HTR-8/SVneo (cell line): ENCODE results near the gene GAS2L2.

Source experiments
- DNase-seq: peaks from one replicate; pipeline ENCODE4 v3.0.0; 2011; ENCODE audit warnings: low spot score, mixed read lengths; ENCODE audit not compliant: insufficient read length
- FAIRE-seq: peaks from 2 replicates; lab custom pipeline; 2011; peaks lifted over from hg19 to GRCh38; lab: Jason Lieb, UNC

The GAS2L2 gene

DNA sequence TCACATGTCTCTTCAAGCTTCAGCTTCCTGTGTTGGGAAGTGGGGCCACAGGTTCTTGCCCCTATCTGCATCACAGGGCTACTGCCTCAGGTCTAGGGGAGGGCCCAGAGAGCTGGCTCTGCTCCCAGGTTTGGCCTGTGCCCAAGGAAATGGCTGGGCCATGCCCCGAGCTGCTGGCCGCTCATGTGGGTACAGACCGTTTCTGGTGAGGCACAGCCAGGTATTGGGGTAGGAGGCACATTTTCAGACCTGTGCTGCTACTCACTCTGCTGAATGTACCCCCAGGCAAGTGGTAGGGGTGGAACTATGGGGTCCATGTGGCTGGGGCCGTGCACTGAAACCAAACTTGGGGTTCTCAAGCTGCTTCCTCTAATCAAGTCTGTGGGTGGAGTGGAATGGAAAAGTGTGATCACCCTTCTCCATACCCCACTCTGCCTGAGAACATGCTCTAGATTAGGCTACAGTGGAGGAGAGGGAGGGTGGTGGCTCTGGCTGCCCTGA is 4.6 kb downstream of the GAS2L2 start:
- FAIRE-seq = no peak
- DNase-seq = no peak

DNA sequence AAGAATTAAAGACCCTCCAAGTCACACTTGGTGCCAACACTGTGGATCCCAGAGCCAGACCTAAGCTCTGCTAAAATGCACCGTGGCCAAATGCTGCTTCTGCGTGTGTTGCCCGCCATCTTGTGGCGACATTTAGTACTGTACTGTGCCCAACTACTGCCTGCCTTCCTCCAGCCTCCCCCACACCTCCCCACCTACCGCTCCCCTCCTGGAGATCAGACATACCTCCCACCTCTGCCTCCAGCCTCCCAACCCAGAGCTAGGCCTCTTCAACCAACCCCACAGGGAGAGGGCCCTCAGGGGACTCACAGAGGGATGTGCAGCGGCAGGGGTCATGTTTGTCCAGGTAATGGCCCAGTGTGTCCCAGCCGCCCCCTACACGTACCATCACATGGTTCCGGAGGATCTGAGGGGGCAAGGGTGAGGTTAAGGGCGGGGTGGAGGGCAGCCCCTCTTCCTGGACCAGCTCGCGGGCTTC is 5.5 kb downstream of the GAS2L2 start:
- FAIRE-seq (no peak), DNase-seq (peak; percentile 89)

- FAIRE-seq (no peak), DNase-seq (no peak)
Measured at GRCh38 chr17:35745749-35746320, 7.2 kb downstream of the GAS2L2 start.

DNA sequence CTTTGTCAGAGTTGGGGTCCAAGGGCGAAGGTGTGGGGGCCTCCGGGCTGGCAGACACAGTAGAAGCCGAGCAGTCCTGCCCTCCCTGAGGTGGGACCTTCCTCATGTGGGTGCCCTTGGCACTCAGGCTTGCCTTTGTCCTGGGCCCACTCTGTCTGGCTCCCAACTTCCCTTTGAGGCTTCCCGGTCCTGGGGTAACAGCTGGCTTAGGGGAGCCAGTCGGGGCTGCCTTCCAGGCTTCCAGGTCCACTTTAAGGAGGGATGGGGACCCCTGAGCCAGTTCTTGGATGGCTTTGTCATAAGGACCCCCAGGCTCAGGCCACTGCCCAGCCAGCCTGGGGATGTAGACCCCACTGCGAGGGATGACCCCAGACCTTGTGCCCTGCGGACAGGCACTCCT is 7.8 kb downstream of the GAS2L2 start:
- DNase-seq = no peak
- FAIRE-seq = no peak

DNA sequence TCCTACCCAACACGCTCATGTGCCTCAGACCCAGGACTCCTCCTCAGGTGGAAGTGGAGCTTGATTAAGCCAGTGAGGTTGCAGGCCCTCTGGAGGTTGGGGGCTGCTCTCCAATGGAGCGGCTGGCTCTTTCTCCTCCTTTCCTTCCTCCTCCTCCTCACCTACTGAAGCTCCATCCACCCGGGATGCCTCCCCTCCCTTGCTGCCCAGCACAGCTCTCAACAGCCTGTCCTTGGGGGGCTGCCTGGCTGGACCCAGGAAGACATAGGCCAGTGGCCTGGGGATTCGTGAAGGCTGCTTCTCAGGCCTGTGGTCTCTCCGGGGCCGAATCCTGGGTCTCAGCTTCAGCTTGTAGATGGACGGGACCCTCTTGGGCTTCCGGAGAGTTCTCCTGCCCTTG is 8.2 kb downstream of the GAS2L2 start:
- FAIRE-seq (no peak), DNase-seq (no peak)

DNA sequence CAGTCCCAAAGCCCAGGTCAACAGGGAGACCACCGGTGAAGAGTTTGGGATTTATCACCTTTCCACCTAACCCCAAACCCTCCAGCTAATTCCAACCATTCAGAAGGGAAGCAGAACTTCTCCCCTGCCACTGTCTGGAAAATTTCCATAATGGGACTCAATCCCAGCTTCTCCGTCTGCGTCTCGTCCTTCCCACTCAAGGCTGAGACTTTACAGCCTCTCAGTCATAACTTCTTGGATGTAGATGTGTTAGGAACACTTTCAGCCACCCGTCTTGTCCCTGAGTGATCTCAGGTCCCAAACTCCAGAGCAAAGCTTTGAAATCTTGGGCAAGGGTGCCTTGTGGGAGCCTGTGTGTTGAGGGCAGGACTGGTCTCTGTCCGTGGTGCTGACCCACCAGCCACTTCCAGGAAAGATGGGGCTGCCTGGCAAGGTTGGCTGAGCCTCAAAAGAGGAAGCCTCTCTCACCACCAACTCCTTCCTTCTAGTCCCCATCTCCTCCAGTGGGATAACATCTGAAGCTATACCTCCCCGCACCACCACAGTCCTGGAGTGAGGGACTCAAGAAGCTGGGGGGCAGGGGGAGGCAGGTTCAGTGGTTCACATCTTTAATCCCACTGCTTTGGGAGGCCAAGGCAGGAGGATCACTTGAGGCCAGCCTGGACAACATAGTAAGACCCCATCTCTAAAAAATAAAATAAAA is 9.3 kb downstream of the GAS2L2 start:
- DNase-seq = peak; percentile 65

GRCh38 chr17:35742896-35743477 is 10.1 kb downstream of the GAS2L2 start:
- DNase-seq = no peak
- FAIRE-seq = no peak

More for the DNA sequence above, 9.3 kb downstream of the GAS2L2 start:
- no peak for FAIRE-seq

DNA sequence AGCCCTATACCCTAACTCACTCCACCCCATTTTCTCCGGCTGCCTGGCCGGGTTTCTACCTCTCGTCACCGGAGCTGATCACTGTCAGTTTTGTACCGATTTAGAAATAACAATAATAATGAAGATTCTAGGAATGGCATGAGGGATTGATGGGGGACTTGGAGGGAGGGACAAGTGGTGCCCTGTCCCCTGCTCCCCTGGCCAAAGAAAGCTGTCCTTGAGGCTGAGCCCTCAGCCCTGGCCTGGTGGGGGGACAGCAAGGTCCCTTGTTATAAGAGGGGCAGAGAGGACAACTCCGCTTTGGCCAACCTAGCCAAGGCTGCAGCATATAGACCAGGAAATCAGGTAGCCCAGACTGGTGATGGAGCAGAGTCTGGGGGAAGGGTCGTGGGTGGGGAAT is 10.5 kb downstream of the GAS2L2 start:
- DNase-seq = no peak
- FAIRE-seq = no peak

DNA sequence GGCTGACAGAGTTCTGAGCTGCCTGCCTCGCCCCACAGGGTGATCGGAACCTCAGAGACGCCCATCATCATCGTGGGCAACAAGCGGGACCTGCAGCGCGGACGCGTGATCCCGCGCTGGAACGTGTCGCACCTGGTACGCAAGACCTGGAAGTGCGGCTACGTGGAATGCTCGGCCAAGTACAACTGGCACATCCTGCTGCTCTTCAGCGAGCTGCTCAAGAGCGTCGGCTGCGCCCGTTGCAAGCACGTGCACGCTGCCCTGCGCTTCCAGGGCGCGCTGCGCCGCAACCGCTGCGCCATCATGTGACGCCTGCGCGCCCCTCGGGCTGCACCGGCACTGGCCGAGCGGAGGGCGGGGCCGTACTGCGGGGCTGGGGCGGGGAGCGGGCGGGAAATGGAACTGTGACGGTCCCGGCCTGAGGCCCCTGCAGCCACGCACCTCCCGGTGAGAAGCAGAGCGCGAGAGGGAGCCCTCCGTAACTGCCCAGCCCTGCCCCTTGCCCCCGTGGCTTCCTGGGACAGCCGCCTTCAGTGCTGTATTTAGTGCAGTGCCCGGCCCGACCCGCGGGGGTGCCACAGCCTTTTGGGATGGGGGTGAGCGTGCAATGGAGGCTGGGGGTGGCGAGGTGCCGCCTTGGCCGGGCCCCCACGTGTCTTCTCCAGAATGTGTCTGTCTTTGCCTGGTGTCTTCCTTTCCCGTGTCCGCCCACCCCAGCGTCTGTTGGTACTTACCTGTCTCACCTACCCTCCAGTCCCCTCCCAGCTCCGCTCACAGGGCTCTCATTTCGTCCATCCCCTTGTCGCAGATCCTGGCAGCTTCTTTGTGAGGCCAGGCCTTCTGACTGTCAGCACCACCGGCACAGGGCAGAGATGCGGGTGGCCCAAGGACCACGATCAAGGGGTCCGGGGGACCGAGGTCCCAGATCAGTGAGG is 11.8 kb downstream of the GAS2L2 start:
- FAIRE-seq (no peak), DNase-seq (no peak)

DNA sequence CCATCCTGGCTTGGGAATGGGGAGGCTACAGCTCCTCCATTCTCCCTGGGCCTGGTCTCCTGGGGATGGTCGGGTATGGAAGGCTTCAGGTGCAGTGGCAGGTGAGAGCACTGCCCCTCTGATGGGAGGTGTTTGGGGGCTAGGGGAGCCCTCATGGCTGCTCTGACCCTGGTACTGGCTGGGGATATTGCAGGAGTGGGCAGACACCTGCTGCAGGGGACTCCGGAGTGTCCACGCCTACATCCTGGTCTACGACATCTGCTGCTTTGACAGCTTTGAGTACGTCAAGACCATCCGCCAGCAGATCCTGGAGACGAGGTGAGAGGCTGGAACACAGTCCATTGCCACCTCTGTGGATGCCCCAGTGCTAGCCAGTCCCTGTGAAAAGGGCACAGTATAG is 12.8 kb downstream of the GAS2L2 start:
- DNase-seq (no peak), FAIRE-seq (no peak)

DNA sequence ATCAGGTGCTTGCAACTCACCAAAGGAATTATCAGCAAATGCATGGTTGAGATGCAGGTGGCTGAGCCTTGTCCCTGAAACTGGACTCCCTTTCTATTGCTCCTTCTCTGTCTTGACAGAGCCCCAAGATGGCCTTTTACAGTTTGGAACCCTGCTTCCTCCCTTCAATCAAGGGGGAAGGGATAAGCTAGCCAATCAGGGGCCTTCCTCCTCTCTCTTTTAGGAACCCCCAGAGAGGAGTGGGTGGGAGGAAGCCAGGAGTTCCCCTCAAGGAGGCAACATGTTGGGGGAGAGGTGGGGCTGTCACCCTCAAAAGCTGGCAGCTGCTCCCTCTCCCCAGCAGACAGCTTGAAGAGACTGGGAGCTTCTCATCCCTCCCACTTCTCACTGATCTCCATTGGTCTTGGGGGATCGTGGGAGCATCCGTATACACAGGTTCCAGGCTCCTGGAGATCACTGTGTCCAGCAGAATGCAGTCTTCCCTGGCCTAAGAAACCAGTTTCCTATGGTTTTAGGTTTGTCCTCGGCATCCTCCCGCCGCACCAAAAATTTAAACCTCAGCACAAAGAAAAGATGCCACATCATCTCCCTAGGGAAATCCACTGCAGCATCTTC is 14.4 kb downstream of the GAS2L2 start:
- DNase-seq (no peak), FAIRE-seq (no peak)

DNA sequence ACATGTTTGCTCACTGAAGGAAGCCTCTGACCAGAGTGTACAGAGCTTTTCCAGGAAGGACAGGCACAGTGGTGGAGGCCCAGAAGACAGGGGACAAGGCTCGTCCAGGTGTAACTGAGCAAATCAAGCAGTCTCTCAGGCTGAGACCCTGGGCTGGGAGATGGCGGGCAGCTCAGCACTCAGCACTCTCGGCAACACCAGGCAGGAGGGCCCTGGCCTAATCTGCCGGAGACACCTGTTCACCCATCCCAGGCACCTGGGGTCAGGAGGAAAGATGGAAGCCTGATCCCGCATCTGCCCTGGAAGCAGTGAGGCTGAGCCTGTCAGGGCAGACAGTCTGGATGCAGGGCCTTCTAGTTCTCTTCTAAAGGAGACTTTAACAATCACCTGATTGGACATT is 16.8 kb downstream of the GAS2L2 start:
- FAIRE-seq = no peak

DNA sequence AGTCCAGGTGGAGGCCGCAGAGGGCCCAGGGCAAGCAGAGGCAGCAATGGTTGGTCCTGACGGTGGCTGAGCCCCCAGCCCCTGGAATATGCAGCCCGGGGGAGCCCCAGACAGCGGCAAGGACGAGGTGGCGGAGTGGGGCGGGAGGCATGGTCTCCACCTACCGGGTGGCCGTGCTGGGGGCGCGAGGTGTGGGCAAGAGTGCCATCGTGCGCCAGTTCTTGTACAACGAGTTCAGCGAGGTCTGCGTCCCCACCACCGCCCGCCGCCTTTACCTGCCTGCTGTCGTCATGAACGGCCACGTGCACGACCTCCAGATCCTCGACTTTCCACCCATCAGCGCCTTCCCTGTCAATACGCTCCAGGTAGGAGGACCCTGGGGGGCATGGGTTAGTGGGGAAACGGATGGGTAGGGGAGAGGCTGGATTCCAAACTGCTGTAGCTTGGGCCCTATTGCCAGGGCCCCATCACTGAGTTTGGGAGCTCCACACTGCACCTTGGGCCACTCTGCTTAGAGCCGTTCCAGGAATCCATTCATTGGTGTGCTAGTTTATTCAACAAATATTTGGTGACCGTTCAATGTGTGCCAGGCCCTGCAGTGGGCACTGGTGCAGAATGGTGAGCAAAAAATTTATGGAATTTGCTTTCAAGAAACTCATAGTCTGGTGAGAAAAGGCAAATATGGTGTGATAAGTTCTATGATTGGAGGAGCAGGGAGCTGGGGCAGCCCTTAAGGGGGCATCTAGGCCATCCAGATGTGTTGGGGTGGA is 17.8 kb downstream of the GAS2L2 start:
- FAIRE-seq (no peak), DNase-seq (no peak)

More for the DNA sequence above, 16.8 kb downstream of the GAS2L2 start:
- DNase-seq = no peak

GRCh38 chr17:35734396-35734795 is 18.6 kb downstream of the GAS2L2 start:
- FAIRE-seq (no peak), DNase-seq (no peak)

- DNase-seq = no peak
- no peak for FAIRE-seq
Measured at GRCh38 chr17:35733366-35733765, 19.7 kb downstream of the GAS2L2 start.

DNA sequence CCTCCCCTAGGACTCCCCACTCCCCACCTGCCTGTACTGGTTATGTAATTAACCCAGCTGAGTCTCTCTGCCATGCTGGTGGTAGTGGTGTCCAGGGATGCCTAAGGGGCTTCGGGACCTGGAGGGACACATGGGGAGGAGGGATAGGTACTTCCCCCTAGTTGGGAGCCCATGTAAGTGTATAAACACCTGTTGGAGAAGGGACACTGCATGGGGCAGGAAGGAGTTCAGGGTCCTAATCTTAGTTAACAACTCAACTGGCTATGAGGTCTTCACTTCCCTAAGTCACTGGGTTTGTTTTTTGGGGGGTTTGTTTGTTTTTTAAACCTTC is 20.3 kb downstream of the GAS2L2 start:
- no peak for FAIRE-seq
- DNase-seq = no peak

GRCh38 chr17:35731917-35732805 is 20.9 kb downstream of the GAS2L2 start:
- no peak for DNase-seq
- no peak for FAIRE-seq

DNA sequence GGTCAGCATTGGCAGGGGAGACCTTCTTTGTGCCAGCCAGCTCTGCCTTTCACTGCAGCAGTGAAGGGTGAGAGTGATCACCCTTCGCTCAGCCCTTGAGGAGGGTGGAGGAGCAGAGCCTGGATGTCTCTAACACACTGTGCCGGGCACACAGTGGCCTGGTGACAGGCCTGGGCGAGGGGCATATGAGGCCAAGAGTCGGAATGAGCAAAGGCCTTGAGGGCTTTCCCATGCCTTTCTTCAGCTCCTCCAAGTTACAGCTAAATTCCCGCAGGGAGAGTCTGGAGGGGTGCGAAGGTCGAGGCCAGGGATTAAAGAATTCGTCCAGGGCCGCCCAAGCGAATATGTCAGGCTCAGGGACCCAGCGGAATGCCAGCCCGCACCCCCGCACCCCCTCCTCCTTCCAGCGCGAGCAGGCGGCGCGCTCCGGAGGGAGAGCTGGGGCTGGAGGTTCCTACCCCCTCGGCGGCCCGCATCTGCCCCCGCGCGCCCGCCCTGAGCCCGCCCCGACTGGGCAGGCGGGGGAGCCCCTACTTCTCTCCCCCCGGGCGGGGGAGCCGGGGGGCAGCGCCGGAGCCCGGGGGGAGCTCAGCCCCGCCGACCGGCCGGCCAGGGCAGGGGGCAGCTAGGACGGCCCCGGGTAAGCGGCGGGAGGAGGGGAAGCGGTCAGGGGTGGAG is 21.7 kb downstream of the GAS2L2 start, which contains the start of gene RASL10B:
RASL10B (plus strand) TSS at position 401 of the 678 bp plus-strand sequence. CDS start 3,546 bp downstream, outside the sequence.
- FAIRE-seq = no peak
- DNase-seq = peak; percentile 82
